GM23338 (cell line): ENCODE measurements around the gene SPATA18. TPM values are rescaled to one million over a fixed set of nuclear protein-coding genes. Genes with fewer than 3 reads are reported as not detected.

ENCODE experiments used
- ATAC-seq: fragments of 200-7000 bp; cut with Tn5 transposase; 3 replicates; pipeline ENCODE4 v1.9.1; 2020
- DNase-seq: peaks from one replicate; pipeline ENCODE4 v3.0.0-alpha.2; 2015; ENCODE audit warnings: low spot score
- H2AFZ ChIP-seq: fragments of 200-600 bp; sonication (generic); 2 replicates; pipeline ENCODE4 v1.8.0; 2016; ENCODE audit warnings: antibody characterized with exemption, mild to moderate bottlenecking, moderate library complexity
- H3F3A ChIP-seq: fragments of 200-600 bp; sonication (generic); replicated peaks from 2 replicates; pipeline ENCODE4 v1.8.0; 2017; ENCODE audit warnings: antibody characterized with exemption, mixed run types, low read depth
- H3K27ac ChIP-seq: fragments of 200-600 bp; sonication (generic); 2 replicates; pipeline ENCODE4 v1.6.1; 2016; ENCODE audit warnings: low read depth
- H3K27me3 ChIP-seq: fragments of 200-600 bp; sonication (generic); 2 replicates; pipeline ENCODE4 v1.8.0; 2016; ENCODE audit warnings: mild to moderate bottlenecking, mixed run types, moderate library complexity; ENCODE audit not compliant: insufficient read depth
- H3K36me3 ChIP-seq: fragments of 200-600 bp; sonication (generic); 2 replicates; pipeline ENCODE4 v1.8.0; 2016; ENCODE audit warnings: mild to moderate bottlenecking; ENCODE audit not compliant: insufficient read depth
- H3K4me1 ChIP-seq: fragments of 200-600 bp; sonication (generic); 2 replicates; pipeline ENCODE4 v1.8.0; 2016; ENCODE audit warnings: mild to moderate bottlenecking, moderate library complexity; ENCODE audit not compliant: insufficient read depth
- H3K4me2 ChIP-seq: fragments of 200-600 bp; sonication (generic); 2 replicates; pipeline ENCODE4 v1.7.1; 2017; ENCODE audit warnings: mixed run types
- H3K4me3 ChIP-seq: fragments of 200-600 bp; sonication (generic); 2 replicates; pipeline ENCODE4 v1.6.1; 2016; ENCODE audit warnings: mixed run types
- H3K79me2 ChIP-seq: fragments of 200-600 bp; sonication (generic); replicated peaks from 2 replicates; pipeline ENCODE4 v1.8.0; 2017; ENCODE audit warnings: mild to moderate bottlenecking; ENCODE audit not compliant: insufficient read depth
- H3K9me2 ChIP-seq: fragments of 200-600 bp; sonication (generic); 2 replicates; pipeline ENCODE4 v1.8.0; 2017; ENCODE audit not compliant: insufficient read depth
- H4K20me1 ChIP-seq: fragments of 200-600 bp; sonication (generic); replicated peaks from 2 replicates; pipeline ENCODE4 v1.8.0; 2017; ENCODE audit warnings: mild to moderate bottlenecking; ENCODE audit not compliant: insufficient read depth
- H3K27ac Mint-ChIP-seq: 2 replicates; pipeline ENCODE4 v1.8.0; 2020; ENCODE audit warnings: inconsistent platforms, mild to moderate bottlenecking, moderate library complexity, mixed read lengths
- H3K27me3 Mint-ChIP-seq: 3 replicates; pipeline ENCODE4 v1.8.0; 2022; ENCODE audit warnings: low read depth, mild to moderate bottlenecking, moderate library complexity, mixed read lengths, inconsistent platforms; ENCODE audit not compliant: insufficient read depth, poor library complexity
- H3K36me3 Mint-ChIP-seq: 3 replicates; pipeline ENCODE4 v1.8.0; 2021; ENCODE audit warnings: low read depth, mild to moderate bottlenecking, inconsistent platforms, moderate library complexity, mixed read lengths
- H3K4me1 Mint-ChIP-seq: 3 replicates; pipeline ENCODE4 v1.8.0; 2020; ENCODE audit warnings: mild to moderate bottlenecking, inconsistent platforms, mixed read lengths
- H3K4me3 Mint-ChIP-seq: 3 replicates; pipeline ENCODE4 v1.8.0; 2021; ENCODE audit warnings: moderate library complexity, mild to moderate bottlenecking, inconsistent platforms, mixed read lengths
- H3K9me3 Mint-ChIP-seq: 3 replicates; pipeline ENCODE4 v1.8.0; 2020; ENCODE audit warnings: moderate library complexity, mild to moderate bottlenecking, inconsistent platforms, mixed read lengths
- CREB1 ChIP-seq: fragments of 250-450 bp; sonication (Bioruptor Pico); IDR thresholded peaks from 2 replicates; pipeline ENCODE4 v1.5.0; 2020; ENCODE audit warnings: low read depth, mild to moderate bottlenecking, moderate library complexity
- ETS1 ChIP-seq: IDR thresholded peaks from 2 replicates; pipeline ENCODE4 v1.6.1; 2016; ENCODE audit warnings: antibody characterized with exemption
- EZH2 ChIP-seq: fragments of 200-600 bp; sonication (generic); IDR thresholded peaks from one replicate; pipeline ENCODE4 v1.8.0; 2017; ENCODE audit warnings: antibody characterized with exemption, mild to moderate bottlenecking, low read depth; ENCODE audit not compliant: unreplicated experiment
- EZH2phosphoT487 ChIP-seq: fragments of 200-600 bp; sonication (generic); IDR thresholded peaks from one replicate; pipeline ENCODE4 v1.8.1; 2018; ENCODE audit warnings: antibody characterized with exemption; ENCODE audit not compliant: unreplicated experiment
- NANOG ChIP-seq: IDR thresholded peaks from 2 replicates; pipeline ENCODE4 v1.6.1; 2016; ENCODE audit warnings: antibody characterized with exemption, borderline replicate concordance
- POLR2AphosphoS5 ChIP-seq: IDR thresholded peaks from 2 replicates; pipeline ENCODE4 v1.6.1; 2016; ENCODE audit warnings: antibody characterized with exemption, low read depth
- STAT1 ChIP-seq: IDR thresholded peaks from one replicate; pipeline ENCODE4 v1.6.1; 2016; ENCODE audit warnings: antibody characterized with exemption; ENCODE audit not compliant: unreplicated experiment
- ZNF114 ChIP-seq: fragments of 250-450 bp; sonication (Bioruptor Pico); IDR thresholded peaks from 2 replicates; pipeline ENCODE4 v1.5.0; 2020; ENCODE audit warnings: mild to moderate bottlenecking, moderate library complexity
- ZNF462 ChIP-seq: fragments of 250-450 bp; sonication (Bioruptor Pico); IDR thresholded peaks from 2 replicates; pipeline ENCODE4 v1.5.0; 2020; ENCODE audit warnings: mild to moderate bottlenecking, moderate library complexity
- polyA plus RNA-seq: library from polyadenylated mRNA; unstranded; fragments of >200 nt; fragmentation: Nextera tagmentation; extraction: Ambion mirVana; gene quantifications from 2 replicates; pipeline ENCODE4 v1.2.1, GENCODE V29; 2016
- total RNA-seq: library from RNA; depleted of rRNA; stranded (reverse); fragments of >200 nt; shearing (Covaris generic); gene quantifications from 2 replicates; pipeline ENCODE4 v1.2.3, GENCODE V29; 2014

SPATA18 gene
- total and polyA plus RNA-seq, 2 experiments from 2014 or later, result 1.5 to 2.5 TPM

GRCh38 chr4:52001616-52002015 is 49.5 kb upstream of the SPATA18 start (continued):
- TF ChIP-seq ZNF462, result no peak
- TF ChIP-seq EZH2, result no peak
- no peak for TF ChIP-seq CREB1 (CRISPR knock-in tag)

GRCh38 chr4:52004414-52004813 is 46.7 kb upstream of the SPATA18 start:
- no peak overlapping the region for H3K4me3 Mint-ChIP-seq
- no peak overlapping the region for H3K4me3 ChIP-seq
- no peak overlapping the region for H2AFZ ChIP-seq
- peaks cover 3% of the 10 kb centered on the region for H3K27me3 Mint-ChIP-seq
- ATAC-seq (no peak), DNase-seq (no peak)
- no peaks in the 10 kb centered on the region for H3K27me3 ChIP-seq
- H3K36me3 Mint-ChIP-seq, result no peaks in the 10 kb centered on the region
- peaks cover 8% of the 10 kb centered on the region for H3K4me1 Mint-ChIP-seq
- no peaks in the 10 kb centered on the region for H4K20me1 ChIP-seq
- no peaks in the 10 kb centered on the region for H3F3A ChIP-seq
- H3K9me2 ChIP-seq, result no peaks in the 10 kb centered on the region
- no peaks in the 10 kb centered on the region for H3K79me2 ChIP-seq
- H3K27ac ChIP-seq, result no peak overlapping the region
- no peak overlapping the region for H3K4me2 ChIP-seq
- no peak overlapping the region for H3K27ac Mint-ChIP-seq
- no peaks in the 10 kb centered on the region for H3K36me3 ChIP-seq
- no peaks in the 10 kb centered on the region for H3K9me3 Mint-ChIP-seq
- peaks cover 6% of the 10 kb centered on the region; the same call in 1 of the 2 replicates for H3K4me1 ChIP-seq
- TF ChIP-seq ETS1 (no peak), EZH2phosphoT487 (no peak), NANOG (no peak), ZNF114 (CRISPR knock-in tag) (no peak), POLR2AphosphoS5 (no peak), ZNF462 (no peak), EZH2 (no peak), STAT1 (no peak)
